ENCODE measurements around the gene DCTN2. TPM values are rescaled to one million over a fixed set of nuclear protein-coding genes. Genes with fewer than 3 reads are reported as not detected.

The DCTN2 gene
- total and polyA plus RNA-seq, 4 donors: 28.5 to 66.6 (median 31.2) TPM

- Histone ChIP-seq H3K36me3 (ENCODE audit: control insufficient read depth in 4 of 4, insufficient read depth in 3 of 4, low read depth in 1 of 4, low read length in 3 of 4) (no peaks in the 10 kb centered on the region), H3K9ac (ENCODE audit: low read depth in 1 of 2, low read length in 2 of 2) (no peak overlapping the region), H3K27ac (ENCODE audit: low read depth in 1 of 2, low read length in 2 of 2) (no peak overlapping the region), H3K9me3 (ENCODE audit: control insufficient read depth in 4 of 4, low read length in 3 of 4) (no peaks in the 10 kb centered on the region), H3K27me3 (ENCODE audit: control insufficient read depth in 4 of 4, insufficient read depth in 4 of 4, low read length in 3 of 4) (peaks cover 0 to 12% (median 2%) of the 10 kb centered on the region in 4 donors), H3K4me3 (ENCODE audit: low read depth in 1 of 3, low read length in 3 of 3) (peak overlapping the region in 2 of 3 donors; percentile 85 to 86), H3K4me1 (ENCODE audit: control insufficient read depth in 4 of 4, insufficient read depth in 4 of 4, low read length in 3 of 4) (peaks cover 6 to 15% (median 10%) of the 10 kb centered on the region in 4 donors)
- no peak for DNase-seq (ENCODE audit: low spot score)
- WGBS: 20% methylated on average over 9 of the region's 9 CpGs
- TF ChIP-seq MAX (IDR thresholded peaks at IDR 0.05) (no peak), JUND (IDR thresholded peaks at IDR 0.05) (peak; percentile 9 to 86), GABPA (IDR thresholded peaks at IDR 0.05 in 1 of 2, conservative IDR thresholded peaks at IDR 0.05 in 1 of 2) (peak in 1 of 2 donors; percentile 20), YY1 (IDR thresholded peaks at IDR 0.05) (peak; percentile 53)
Observed at GRCh38 chr12:57547288-57548012, 458 bp upstream of the DCTN2 start.

- no peaks in the 10 kb centered on the region for H3K9me3 ChIP-seq (ENCODE audit: control insufficient read depth in 4 of 4, low read length in 3 of 4)
- H3K27ac ChIP-seq (ENCODE audit: low read depth in 1 of 2, low read length in 2 of 2): no peak overlapping the region
- peaks cover 0 to 12% (median 2%) of the 10 kb centered on the region in 4 donors for H3K27me3 ChIP-seq (ENCODE audit: control insufficient read depth in 4 of 4, insufficient read depth in 4 of 4, low read length in 3 of 4)
- peak overlapping the region; percentile 70 to 86 for H3K9ac ChIP-seq (ENCODE audit: low read depth in 1 of 2, low read length in 2 of 2)
- H3K4me1 ChIP-seq (ENCODE audit: control insufficient read depth in 4 of 4, insufficient read depth in 4 of 4, low read length in 3 of 4): peaks cover 6 to 15% (median 10%) of the 10 kb centered on the region in 4 donors
- no peak for DNase-seq (ENCODE audit: low spot score)
- peaks cover 0 to 2% (median under 1%) of the 10 kb centered on the region in 4 donors for H3K36me3 ChIP-seq (ENCODE audit: control insufficient read depth in 4 of 4, insufficient read depth in 3 of 4, low read depth in 1 of 4, low read length in 3 of 4)
- peak overlapping the region; percentile 85 to 86 (median 86) for H3K4me3 ChIP-seq (ENCODE audit: low read depth in 1 of 3, low read length in 3 of 3)
- 69% methylated on average over 15 of the region's 15 CpGs for WGBS
- TF ChIP-seq, protein P1, sequence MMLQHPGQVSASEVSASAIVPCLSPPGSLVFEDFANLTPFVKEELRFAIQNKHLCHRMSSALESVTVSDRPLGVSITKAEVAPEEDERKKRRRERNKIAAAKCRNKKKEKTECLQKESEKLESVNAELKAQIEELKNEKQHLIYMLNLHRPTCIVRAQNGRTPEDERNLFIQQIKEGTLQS (IDR thresholded peaks at IDR 0.05): no peak
- TF ChIP-seq MAX (IDR thresholded peaks at IDR 0.05): no peak
- no peak for TF ChIP-seq YY1 (IDR thresholded peaks at IDR 0.05)
- no peak for TF ChIP-seq HNF4G (IDR thresholded peaks at IDR 0.05)
- TF ChIP-seq, protein P2, sequence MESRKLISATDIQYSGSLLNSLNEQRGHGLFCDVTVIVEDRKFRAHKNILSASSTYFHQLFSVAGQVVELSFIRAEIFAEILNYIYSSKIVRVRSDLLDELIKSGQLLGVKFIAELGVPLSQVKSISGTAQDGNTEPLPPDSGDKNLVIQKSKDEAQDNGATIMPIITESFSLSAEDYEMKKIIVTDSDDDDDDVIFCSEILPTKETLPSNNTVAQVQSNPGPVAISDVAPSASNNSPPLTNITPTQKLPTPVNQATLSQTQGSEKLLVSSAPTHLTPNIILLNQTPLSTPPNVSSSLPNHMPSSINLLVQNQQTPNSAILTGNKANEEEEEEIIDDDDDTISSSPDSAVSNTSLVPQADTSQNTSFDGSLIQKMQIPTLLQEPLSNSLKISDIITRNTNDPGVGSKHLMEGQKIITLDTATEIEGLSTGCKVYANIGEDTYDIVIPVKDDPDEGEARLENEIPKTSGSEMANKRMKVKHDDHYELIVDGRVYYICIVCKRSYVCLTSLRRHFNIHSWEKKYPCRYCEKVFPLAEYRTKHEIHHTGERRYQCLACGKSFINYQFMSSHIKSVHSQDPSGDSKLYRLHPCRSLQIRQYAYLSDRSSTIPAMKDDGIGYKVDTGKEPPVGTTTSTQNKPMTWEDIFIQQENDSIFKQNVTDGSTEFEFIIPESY (IDR thresholded peaks at IDR 0.05): no peak
- no peak for TF ChIP-seq FOXA2 (IDR thresholded peaks at IDR 0.05)
- no peak for TF ChIP-seq GABPA (IDR thresholded peaks at IDR 0.05 in 1 of 2, conservative IDR thresholded peaks at IDR 0.05 in 1 of 2)
- no peak for TF ChIP-seq EGR1 (IDR thresholded peaks at IDR 0.05; ENCODE audit: low read depth in 2 of 2)
- no peak for TF ChIP-seq JUND (IDR thresholded peaks at IDR 0.05)
- TF ChIP-seq FOXA1 (IDR thresholded peaks at IDR 0.05): no peak
- no peak for TF ChIP-seq HNF4A (conservative IDR thresholded peaks at IDR 0.05)
- TF ChIP-seq RAD21 (IDR thresholded peaks at IDR 0.05): no peak
- no peak for TF ChIP-seq TAF1 (conservative IDR thresholded peaks at IDR 0.05)
- no peak for TF ChIP-seq RXRA (IDR thresholded peaks at IDR 0.05)
- TF ChIP-seq REST (IDR thresholded peaks at IDR 0.05): no peak
- TF ChIP-seq CTCF (IDR thresholded peaks at IDR 0.05; ENCODE audit: low read depth, low read length, missing input control): no peak
Observed at GRCh38 chr12:57545809-57546437, 1.1 kb downstream of the DCTN2 start.
